Neutrophil (primary cell): ENCODE data around the gene ARID2.

Source experiments
- H3K27ac ChIP-seq: fragments of 200-600 bp; sonication (generic); 2 replicates; pipeline ENCODE4 v1.5.1; 2016; ENCODE audit warnings: mild to moderate bottlenecking, moderate library complexity
- H3K27me3 ChIP-seq: fragments of 200-600 bp; sonication (generic); 2 replicates; pipeline ENCODE4 v1.6.0; 2016; ENCODE audit warnings: mild to moderate bottlenecking
- H3K36me3 ChIP-seq: fragments of 200-600 bp; sonication (generic); 2 replicates; pipeline ENCODE4 v1.5.1; 2017
- H3K4me1 ChIP-seq, 2 experiments: fragments of 200-600 bp in 1 of 2; sonication (generic) in 1 of 2; 1 replicate in 1 of 2; 2 replicates in 1 of 2; pipeline versions ENCODE4 v1.5.1 to v1.6.1; 2013 to 2016; ENCODE audit warnings: low read depth in 1 of 2, low read length in 1 of 2, mild to moderate bottlenecking in 1 of 2, moderate library complexity in 1 of 2; ENCODE audit not compliant: control insufficient read depth in 1 of 2, insufficient read depth in 1 of 2
- H3K4me3 ChIP-seq, 2 experiments: fragments of 200-600 bp in 1 of 2; sonication (generic) in 1 of 2; 1 replicate in 1 of 2; 2 replicates in 1 of 2; pipeline ENCODE4 v1.5.1; 2013 to 2016; ENCODE audit warnings: low read depth in 1 of 2, low read length in 1 of 2, mild to moderate bottlenecking in 1 of 2, moderate library complexity in 1 of 2
- H3K9me3 ChIP-seq: fragments of 200-600 bp; sonication (generic); 2 replicates; pipeline ENCODE4 v1.5.1; 2016
- CTCF ChIP-seq: fragments of 200-600 bp; sonication (generic); IDR thresholded peaks from 2 replicates; pipeline ENCODE4 v1.5.1; 2016; ENCODE audit warnings: antibody characterized with exemption

ARID2 gene

GRCh38 chr12:45880533-45880932 lies 151.0 kb downstream of the ARID2 start:
- Histone ChIP-seq H3K4me1 (no peaks in the 10 kb centered on the region), H3K27me3 (no peaks in the 10 kb centered on the region), H3K27ac (no peak overlapping the region), H3K9me3 (no peaks in the 10 kb centered on the region), H3K36me3 (peaks cover 12% of the 10 kb centered on the region), H3K4me3 (no peak overlapping the region)
- TF ChIP-seq CTCF, result no peak

GRCh38 chr12:45883187-45883586 lies 153.7 kb downstream of the ARID2 start:
- no peak overlapping the region for H3K27ac ChIP-seq
- no peak overlapping the region for H3K4me3 ChIP-seq
- H3K9me3 ChIP-seq, result no peaks in the 10 kb centered on the region
- H3K36me3 ChIP-seq, result peaks cover 19% of the 10 kb centered on the region
- TF ChIP-seq CTCF, result no peak
- H3K27me3 ChIP-seq, result no peaks in the 10 kb centered on the region
- H3K4me1 ChIP-seq, result no peaks in the 10 kb centered on the region

- Histone ChIP-seq H3K9me3 (no peaks in the 10 kb centered on the region), H3K36me3 (peaks cover 24% of the 10 kb centered on the region), H3K4me1 (no peaks in the 10 kb centered on the region), H3K27me3 (no peaks in the 10 kb centered on the region), H3K27ac (no peak overlapping the region), H3K4me3 (no peak overlapping the region)
- no peak for TF ChIP-seq CTCF
These were observed 157.2 kb downstream of the ARID2 start for GRCh38 chr12:45886685-45887084.

GRCh38 chr12:45887544-45887943 lies 158.0 kb downstream of the ARID2 start:
- TF ChIP-seq CTCF, result no peak
- no peak overlapping the region for H3K27ac ChIP-seq
- no peaks in the 10 kb centered on the region for H3K9me3 ChIP-seq
- H3K36me3 ChIP-seq, result peaks cover 29% of the 10 kb centered on the region
- no peaks in the 10 kb centered on the region for H3K4me1 ChIP-seq
- H3K27me3 ChIP-seq, result no peaks in the 10 kb centered on the region
- H3K4me3 ChIP-seq, result no peak overlapping the region

- Histone ChIP-seq H3K27me3 (no peaks in the 10 kb centered on the region), H3K9me3 (no peaks in the 10 kb centered on the region), H3K4me1 (no peaks in the 10 kb centered on the region), H3K27ac (no peak overlapping the region), H3K36me3 (peaks cover 56% of the 10 kb centered on the region), H3K4me3 (no peak overlapping the region)
- TF ChIP-seq CTCF, result no peak
These were observed 160.8 kb downstream of the ARID2 start for GRCh38 chr12:45890276-45890675.

- H3K4me1 ChIP-seq, result no peaks in the 10 kb centered on the region
- peaks cover 67% of the 10 kb centered on the region for H3K36me3 ChIP-seq
- no peaks in the 10 kb centered on the region for H3K27me3 ChIP-seq
- no peak for TF ChIP-seq CTCF
- no peaks in the 10 kb centered on the region for H3K9me3 ChIP-seq
- H3K4me3 ChIP-seq, result no peak overlapping the region
- H3K27ac ChIP-seq, result no peak overlapping the region
These were observed 163.7 kb downstream of the ARID2 start for GRCh38 chr12:45893240-45893639.
